ENCODE data around the gene TMEM94.

DNA sequence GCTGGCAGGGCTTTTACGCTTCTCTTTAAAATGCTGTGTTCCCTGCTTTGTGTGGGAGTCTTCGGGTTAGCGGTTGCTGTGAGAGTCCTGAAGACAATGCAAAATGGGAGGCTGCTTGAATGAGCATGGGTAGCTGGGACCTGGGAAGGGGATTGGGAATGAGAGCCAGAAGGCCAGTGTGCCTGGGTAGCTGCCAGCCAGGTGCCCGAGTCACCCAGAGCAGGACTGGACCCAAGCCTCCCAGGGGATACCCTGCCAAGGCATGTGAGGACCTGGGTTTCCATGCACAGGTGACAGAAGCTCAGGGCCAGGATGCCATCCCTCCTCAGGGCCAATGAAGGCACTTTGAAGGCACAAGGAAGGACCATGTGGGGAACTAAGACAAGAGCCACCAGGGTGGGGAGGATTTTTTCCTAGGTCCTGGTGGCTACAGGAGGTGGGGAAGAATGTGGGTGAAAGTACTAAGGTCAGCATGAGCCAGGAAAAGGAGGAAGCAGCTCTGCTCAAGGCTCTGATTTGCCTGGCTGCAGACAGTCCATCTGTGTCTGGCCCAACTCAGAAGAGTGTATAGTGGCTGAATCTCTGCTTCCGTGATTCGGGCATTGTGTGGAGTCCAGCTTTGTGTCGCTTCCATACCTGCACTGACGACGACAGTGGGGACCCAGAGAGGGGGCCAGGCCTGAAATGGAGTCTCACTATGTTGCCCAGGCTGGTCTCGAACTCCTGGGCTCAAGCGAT lies 20.5 kb downstream of the TMEM94 start:
- TF ChIP-seq SP1 (CRISPR knock-in tag; IDR thresholded peaks at IDR 0.05) = no peak
- TF ChIP-seq CHD4 (IDR thresholded peaks at IDR 0.05; ENCODE audit: insufficient read depth, insufficient replicate concordance, low read depth, low read length, poor library complexity, severe bottlenecking) = no peak
- TF ChIP-seq FIP1L1 (IDR thresholded peaks at IDR 0.05; ENCODE audit: low read depth, low read length, poor library complexity, severe bottlenecking) = no peak
- no peak for TF ChIP-seq TAF1 (IDR thresholded peaks at IDR 0.05; ENCODE audit: control insufficient read depth, extremely low read depth, insufficient read depth, low read length, severe bottlenecking)
- TF ChIP-seq ELF1 (tag; IDR thresholded peaks at IDR 0.05) = no peak
- TF ChIP-seq BHLHE40 (IDR thresholded peaks at IDR 0.05; ENCODE audit: low read length) = no peak
- no peak for TF ChIP-seq HLTF (IDR thresholded peaks at IDR 0.05)
- no peak for TF ChIP-seq CREB1 (IDR thresholded peaks at IDR 0.05)
- TF ChIP-seq CREB1 (CRISPR knock-in tag; IDR thresholded peaks at IDR 0.05) = no peak
- TF ChIP-seq ZBTB8A (IDR thresholded peaks at IDR 0.05; ENCODE audit: partially characterized antibody) = no peak
- no peak for TF ChIP-seq CEBPB (tag; IDR thresholded peaks at IDR 0.05)
- TF ChIP-seq BRF1 (IDR thresholded peaks at IDR 0.05; ENCODE audit: borderline replicate concordance, extremely low read depth, insufficient read length) = no peak
- no peak for TF ChIP-seq FOXJ2 (tag; IDR thresholded peaks at IDR 0.05)
- TF ChIP-seq, protein P1, sequence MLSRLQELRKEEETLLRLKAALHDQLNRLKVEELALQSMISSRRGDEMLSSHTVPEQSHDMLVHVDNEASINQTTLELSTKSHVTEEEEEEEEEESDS (CRISPR knock-in tag; IDR thresholded peaks at IDR 0.05) = no peak
